HL-60 (cell line): ENCODE measurements around the gene RAB9B.

ENCODE experiments used
- CTCF ChIP-seq: IDR thresholded peaks from one replicate; pipeline ENCODE4 v1.5.1; 2011; ENCODE audit warnings: low read length, control low read depth, inconsistent platforms; ENCODE audit not compliant: insufficient read depth
- GABPA ChIP-seq: IDR thresholded peaks from 2 replicates; pipeline ENCODE4 v1.6.1; 2012; ENCODE audit warnings: low read depth
- POLR2AphosphoS5 ChIP-seq: IDR thresholded peaks from 2 replicates; pipeline ENCODE4 v1.6.1; 2012; ENCODE audit warnings: low read depth
- REST ChIP-seq: IDR thresholded peaks from 2 replicates; pipeline ENCODE4 v1.6.1; 2012; ENCODE audit warnings: low read depth; ENCODE audit not compliant: insufficient replicate concordance

- TF ChIP-seq CTCF (no peak), POLR2AphosphoS5 (no peak), GABPA (no peak), REST (no peak)
Observed at GRCh38 chrX:103793545-103793940, 38.5 kb downstream of the RAB9B start.
